ENCODE data around the gene CYP24A1.

The CYP24A1 gene

DNA sequence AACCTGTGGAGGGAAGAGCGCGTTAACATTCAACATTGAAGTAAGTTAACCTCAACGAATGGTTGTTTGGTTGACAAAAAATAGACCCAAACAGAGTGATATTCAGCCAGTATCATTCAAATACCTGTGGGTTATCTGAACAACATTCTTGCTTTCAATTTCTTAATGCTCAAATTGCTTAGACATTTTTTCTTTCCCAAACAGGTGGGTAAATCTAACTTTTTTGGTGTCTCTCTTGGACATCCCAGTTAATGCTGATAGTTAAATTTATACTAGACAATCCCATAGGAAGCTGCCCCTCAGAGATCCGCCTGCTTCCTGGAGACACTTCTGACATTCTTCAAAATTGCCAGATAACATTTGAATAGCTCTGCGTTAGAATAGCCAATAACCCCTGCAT is 20.0 kb upstream of the CYP24A1 start:
- no peak overlapping the region for H3K27ac ChIP-seq (ENCODE audit: low read depth, low read length)
- no peaks in the 10 kb centered on the region for H3K79me2 ChIP-seq (ENCODE audit: control insufficient read depth, low read length)
- no peaks in the 10 kb centered on the region for H3K36me3 ChIP-seq (ENCODE audit: control insufficient read depth, low read length)
- no peak overlapping the region for H3K4me3 ChIP-seq (ENCODE audit: low read length)
- H3K27me3 ChIP-seq (ENCODE audit: control insufficient read depth, low read length): 0 out of 2 replicates have a peak, but pooled peaks cover 2% of the 10 kb centered on the region
- H3K9me2 ChIP-seq (replicated peaks; ENCODE audit: control insufficient read depth, low read length): no peaks in the 10 kb centered on the region
- no peaks in the 10 kb centered on the region for H3K9me3 ChIP-seq (ENCODE audit: control insufficient read depth, insufficient read depth, low read length)
- peaks cover 8% of the 10 kb centered on the region for H3K4me1 ChIP-seq (ENCODE audit: control insufficient read depth, low read length)
- no peaks in the 10 kb centered on the region for H3F3A ChIP-seq (ENCODE audit: control insufficient read depth, insufficient read depth)
- TF ChIP-seq, protein P1, sequence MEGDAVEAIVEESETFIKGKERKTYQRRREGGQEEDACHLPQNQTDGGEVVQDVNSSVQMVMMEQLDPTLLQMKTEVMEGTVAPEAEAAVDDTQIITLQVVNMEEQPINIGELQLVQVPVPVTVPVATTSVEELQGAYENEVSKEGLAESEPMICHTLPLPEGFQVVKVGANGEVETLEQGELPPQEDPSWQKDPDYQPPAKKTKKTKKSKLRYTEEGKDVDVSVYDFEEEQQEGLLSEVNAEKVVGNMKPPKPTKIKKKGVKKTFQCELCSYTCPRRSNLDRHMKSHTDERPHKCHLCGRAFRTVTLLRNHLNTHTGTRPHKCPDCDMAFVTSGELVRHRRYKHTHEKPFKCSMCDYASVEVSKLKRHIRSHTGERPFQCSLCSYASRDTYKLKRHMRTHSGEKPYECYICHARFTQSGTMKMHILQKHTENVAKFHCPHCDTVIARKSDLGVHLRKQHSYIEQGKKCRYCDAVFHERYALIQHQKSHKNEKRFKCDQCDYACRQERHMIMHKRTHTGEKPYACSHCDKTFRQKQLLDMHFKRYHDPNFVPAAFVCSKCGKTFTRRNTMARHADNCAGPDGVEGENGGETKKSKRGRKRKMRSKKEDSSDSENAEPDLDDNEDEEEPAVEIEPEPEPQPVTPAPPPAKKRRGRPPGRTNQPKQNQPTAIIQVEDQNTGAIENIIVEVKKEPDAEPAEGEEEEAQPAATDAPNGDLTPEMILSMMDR (IDR thresholded peaks at IDR 0.05; ENCODE audit: low read depth, low read length, poor library complexity, severe bottlenecking): no peak
- no peak for TF ChIP-seq EZH2phosphoT487 (IDR thresholded peaks at IDR 0.05; ENCODE audit: borderline replicate concordance, low read length)
- no peaks in the 10 kb centered on the region for H4K20me1 ChIP-seq (ENCODE audit: control insufficient read depth, insufficient read depth, low read depth, low read length)
- H3K4me2 ChIP-seq (ENCODE audit: low read length): no peak overlapping the region

DNA sequence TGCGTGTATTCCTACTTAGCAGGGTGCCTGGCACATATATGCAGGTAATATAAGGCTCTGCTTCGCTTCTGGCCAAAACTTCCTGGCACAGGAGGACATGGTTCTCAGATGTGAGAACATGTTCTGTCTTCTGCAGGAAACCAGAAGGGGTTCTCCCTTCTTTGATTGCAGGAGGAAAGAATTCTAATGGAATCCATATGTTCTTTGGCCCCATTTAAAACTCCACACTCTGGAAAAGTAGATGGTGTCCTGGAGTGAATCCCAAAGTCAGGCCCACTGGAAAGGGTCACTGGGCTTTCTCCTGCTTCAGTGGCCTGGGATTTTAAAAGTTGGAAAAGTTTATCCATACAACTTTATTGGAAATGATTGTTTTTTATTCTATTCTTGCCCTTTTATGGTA is 16.4 kb upstream of the CYP24A1 start:
- Histone ChIP-seq H3K9me3 (ENCODE audit: control insufficient read depth, insufficient read depth, low read length) (no peaks in the 10 kb centered on the region), H3K36me3 (ENCODE audit: control insufficient read depth, low read length) (no peaks in the 10 kb centered on the region), H4K20me1 (ENCODE audit: control insufficient read depth, insufficient read depth, low read depth, low read length) (no peaks in the 10 kb centered on the region), H3K9me2 (replicated peaks; ENCODE audit: control insufficient read depth, low read length) (no peaks in the 10 kb centered on the region), H3K27ac (ENCODE audit: low read depth, low read length) (no peak overlapping the region), H3F3A (ENCODE audit: control insufficient read depth, insufficient read depth) (no peaks in the 10 kb centered on the region), H3K4me2 (ENCODE audit: low read length) (no peak overlapping the region), H3K27me3 (ENCODE audit: control insufficient read depth, low read length) (0 out of 2 replicates have a peak, but pooled peaks cover 2% of the 10 kb centered on the region), H3K4me3 (ENCODE audit: low read length) (no peak overlapping the region), H3K4me1 (ENCODE audit: control insufficient read depth, low read length) (no peaks in the 10 kb centered on the region), H3K79me2 (ENCODE audit: control insufficient read depth, low read length) (no peaks in the 10 kb centered on the region)
- TF ChIP-seq, protein P1 (IDR thresholded peaks at IDR 0.05; ENCODE audit: low read depth, low read length, poor library complexity, severe bottlenecking): no peak
- TF ChIP-seq EZH2phosphoT487 (IDR thresholded peaks at IDR 0.05; ENCODE audit: borderline replicate concordance, low read length): no peak

- TF ChIP-seq, protein P1 (IDR thresholded peaks at IDR 0.05; ENCODE audit: low read depth, low read length, poor library complexity, severe bottlenecking): no peak
- no peak for TF ChIP-seq EZH2phosphoT487 (IDR thresholded peaks at IDR 0.05; ENCODE audit: borderline replicate concordance, low read length)
- H3K4me1 ChIP-seq (ENCODE audit: control insufficient read depth, low read length): no peaks in the 10 kb centered on the region
- H4K20me1 ChIP-seq (ENCODE audit: control insufficient read depth, insufficient read depth, low read depth, low read length): no peaks in the 10 kb centered on the region
- no peaks in the 10 kb centered on the region for H3K79me2 ChIP-seq (ENCODE audit: control insufficient read depth, low read length)
- H3F3A ChIP-seq (ENCODE audit: control insufficient read depth, insufficient read depth): no peaks in the 10 kb centered on the region
- H3K4me2 ChIP-seq (ENCODE audit: low read length): no peak overlapping the region
- no peaks in the 10 kb centered on the region for H3K36me3 ChIP-seq (ENCODE audit: control insufficient read depth, low read length)
- H3K27me3 ChIP-seq (ENCODE audit: control insufficient read depth, low read length): 0 out of 2 replicates have a peak, but pooled peaks cover 2% of the 10 kb centered on the region
- H3K9me2 ChIP-seq (replicated peaks; ENCODE audit: control insufficient read depth, low read length): no peaks in the 10 kb centered on the region
- H3K27ac ChIP-seq (ENCODE audit: low read depth, low read length): no peak overlapping the region
- no peak overlapping the region for H3K4me3 ChIP-seq (ENCODE audit: low read length)
- H3K9me3 ChIP-seq (ENCODE audit: control insufficient read depth, insufficient read depth, low read length): no peaks in the 10 kb centered on the region
Observed at GRCh38 chr20:54189630-54190029, 15.8 kb upstream of the CYP24A1 start.
